ENCODE results near the gene CCL28. TPM values are rescaled to one million over a fixed set of nuclear protein-coding genes. Genes with fewer than 3 reads are reported as not detected.
"Not testable (repeated sequence)": the region's sequence is repeated elsewhere in the genome, so short reads cannot be mapped to it uniquely, and the experiment has no call there.

CCL28 gene
- total RNA-seq, 1 experiment from 2014 or later, result not detected

DNA sequence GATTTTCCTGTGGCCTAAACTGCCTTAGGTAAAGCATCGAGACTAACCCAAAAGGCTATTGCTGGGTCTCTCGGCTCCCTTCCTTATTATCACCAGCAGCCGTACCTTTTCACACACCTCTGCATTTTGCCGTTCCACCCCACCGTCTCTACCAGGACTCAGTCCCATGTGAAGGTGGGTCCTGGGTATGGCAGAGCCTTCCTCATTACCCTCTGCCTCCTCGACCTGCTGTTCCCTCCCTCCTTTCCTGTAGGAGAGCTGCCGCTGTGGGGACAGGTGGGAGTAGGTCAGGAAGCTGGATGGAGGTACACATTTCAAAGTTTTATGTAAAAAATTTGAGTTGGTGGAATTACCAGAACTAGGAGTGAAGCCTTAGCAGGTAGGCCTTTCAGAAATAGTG lies 1.8 kb downstream of the CCL28 start:
- DNase-seq (ENCODE audit: low read depth), result no peak

DNA sequence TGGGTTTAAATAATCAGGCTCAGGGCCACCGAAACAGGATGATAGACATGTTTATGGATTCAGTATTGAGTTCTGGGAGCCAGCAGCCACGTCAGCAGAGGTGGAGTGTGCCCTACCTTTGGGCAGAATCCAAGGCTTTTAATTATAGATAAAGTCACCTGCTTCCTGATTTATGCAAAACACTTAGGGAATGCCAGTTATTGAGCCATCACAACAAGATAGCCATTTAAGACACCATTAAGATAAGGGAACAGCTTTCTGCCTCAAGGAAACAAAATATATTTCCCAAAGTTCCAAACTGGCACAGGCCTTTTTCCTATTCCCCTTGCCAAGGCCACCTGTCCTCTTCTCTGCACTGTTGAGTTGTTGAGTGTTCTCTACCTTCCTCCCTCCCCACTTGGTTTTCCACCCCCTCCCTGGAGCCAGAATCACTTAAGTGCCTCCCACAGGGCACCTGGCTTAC lies 2.4 kb downstream of the CCL28 start:
- no peak for DNase-seq (ENCODE audit: low read depth)

DNA sequence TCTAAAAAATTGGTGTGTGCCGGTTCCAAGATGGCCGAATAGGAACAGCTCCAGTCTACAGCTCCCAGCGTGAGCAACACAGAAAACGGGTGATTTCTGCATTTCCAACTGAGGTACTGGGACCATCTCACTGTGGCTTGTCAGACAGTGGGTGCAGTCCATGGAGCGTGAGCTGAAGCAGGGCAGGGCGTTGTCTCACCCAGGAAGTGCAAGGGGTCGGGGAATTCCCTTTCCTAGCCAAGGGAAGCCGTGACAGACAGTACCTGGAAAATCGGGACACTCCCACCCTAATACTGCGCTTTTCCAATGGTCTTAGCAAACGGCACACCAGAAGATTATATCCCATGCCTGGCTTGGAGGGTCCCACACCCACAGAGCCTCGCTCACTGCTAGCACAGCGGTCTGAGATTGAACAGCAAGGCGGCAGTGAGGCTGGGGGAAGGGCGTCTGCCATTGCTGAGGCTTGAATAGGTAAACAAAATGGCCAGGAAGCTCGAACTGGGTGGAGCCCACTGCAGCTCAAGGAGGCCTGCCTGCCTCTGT lies 9.6 kb downstream of the CCL28 start:
- not testable (repeated sequence) for DNase-seq (ENCODE audit: low read depth)

DNA sequence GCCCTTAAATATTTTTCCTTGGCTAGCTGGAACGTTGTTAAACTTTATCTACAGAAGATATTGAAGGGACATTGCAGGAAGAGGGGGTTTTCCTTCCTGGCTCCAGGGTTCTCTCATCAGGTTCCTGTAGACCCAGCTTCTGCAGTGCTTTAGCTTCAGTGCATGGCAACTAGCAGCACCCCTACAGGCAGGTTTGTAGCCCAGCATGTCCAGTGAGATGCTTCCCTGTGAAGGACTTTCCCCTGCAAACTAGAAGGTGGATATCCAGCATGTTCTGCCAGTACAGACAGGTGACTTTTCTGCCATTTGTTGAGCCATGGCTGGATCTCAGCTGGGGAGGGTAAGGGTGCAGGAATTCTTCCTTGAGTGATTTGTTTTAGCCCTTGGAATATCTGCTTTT lies 10.4 kb downstream of the CCL28 start:
- DNase-seq (ENCODE audit: low read depth), result peak; percentile 22

DNA sequence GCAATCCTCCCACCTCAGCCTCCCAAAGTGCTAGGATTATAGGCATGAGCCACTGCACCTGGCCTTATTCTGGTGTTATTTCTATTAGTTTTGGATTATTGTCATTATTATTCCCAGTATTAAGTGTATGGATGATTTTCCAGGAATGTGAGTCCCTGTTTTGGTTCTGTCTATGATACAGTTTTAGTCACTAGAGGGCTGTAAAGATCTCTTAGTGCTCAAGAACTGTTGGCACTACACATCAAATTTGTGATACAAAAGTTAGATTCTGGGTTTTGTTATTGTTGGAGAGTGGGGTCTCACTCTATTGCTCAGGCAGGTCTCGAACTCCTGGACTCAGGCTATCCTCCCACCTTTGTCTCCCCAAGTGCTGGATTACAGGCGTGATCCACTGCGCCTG lies 12.1 kb downstream of the CCL28 start:
- peak; percentile 24 for DNase-seq (ENCODE audit: low read depth)

DNA sequence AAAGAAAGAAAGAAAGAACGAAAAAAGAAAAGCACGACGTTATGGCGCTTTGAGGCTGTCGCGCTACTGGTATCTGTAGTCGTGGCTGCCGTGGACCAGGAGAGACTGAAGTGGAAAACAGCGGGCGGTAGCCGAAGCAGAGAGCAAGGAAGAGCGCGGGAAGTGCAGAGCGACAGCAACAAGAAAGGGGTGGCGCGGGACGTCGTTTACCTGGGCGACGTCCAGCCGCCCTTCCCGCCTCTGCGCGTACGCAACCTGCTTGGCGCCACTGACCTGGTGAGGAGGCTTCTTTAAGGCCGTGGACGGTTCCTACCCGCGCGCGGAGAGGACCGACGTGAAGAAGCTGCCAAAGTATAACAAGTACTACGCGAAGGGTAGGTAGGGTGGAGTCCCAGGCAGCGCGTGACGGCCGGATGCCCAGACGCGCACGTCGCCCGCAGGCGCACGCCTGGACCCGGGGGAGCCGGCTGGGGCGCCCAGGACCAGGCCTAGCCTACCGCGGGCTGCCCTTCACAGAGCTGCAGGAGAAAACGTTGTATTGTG lies 15.4 kb downstream of the CCL28 start:
- no peak for DNase-seq (ENCODE audit: low read depth)

DNA sequence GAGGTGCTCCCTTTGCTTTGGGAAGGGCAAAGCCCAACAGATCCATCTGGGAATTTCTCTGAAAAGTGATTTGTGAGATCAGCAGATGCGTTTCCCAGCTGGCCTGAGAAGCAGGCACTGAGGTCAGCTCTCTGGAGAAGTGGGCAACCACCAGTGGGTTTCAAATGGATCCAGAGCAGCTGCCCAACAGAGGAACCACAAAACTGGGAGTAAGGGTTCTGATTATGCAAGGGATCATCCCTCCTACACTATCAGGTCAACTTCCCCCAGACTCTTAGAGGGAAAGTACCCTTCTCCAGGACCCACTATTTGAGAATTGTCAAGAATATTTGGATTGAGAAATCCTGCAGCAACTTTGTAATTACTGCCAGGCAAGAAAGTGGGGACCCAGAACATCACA lies 21.7 kb downstream of the CCL28 start:
- no peak for DNase-seq (ENCODE audit: low read depth)

DNA sequence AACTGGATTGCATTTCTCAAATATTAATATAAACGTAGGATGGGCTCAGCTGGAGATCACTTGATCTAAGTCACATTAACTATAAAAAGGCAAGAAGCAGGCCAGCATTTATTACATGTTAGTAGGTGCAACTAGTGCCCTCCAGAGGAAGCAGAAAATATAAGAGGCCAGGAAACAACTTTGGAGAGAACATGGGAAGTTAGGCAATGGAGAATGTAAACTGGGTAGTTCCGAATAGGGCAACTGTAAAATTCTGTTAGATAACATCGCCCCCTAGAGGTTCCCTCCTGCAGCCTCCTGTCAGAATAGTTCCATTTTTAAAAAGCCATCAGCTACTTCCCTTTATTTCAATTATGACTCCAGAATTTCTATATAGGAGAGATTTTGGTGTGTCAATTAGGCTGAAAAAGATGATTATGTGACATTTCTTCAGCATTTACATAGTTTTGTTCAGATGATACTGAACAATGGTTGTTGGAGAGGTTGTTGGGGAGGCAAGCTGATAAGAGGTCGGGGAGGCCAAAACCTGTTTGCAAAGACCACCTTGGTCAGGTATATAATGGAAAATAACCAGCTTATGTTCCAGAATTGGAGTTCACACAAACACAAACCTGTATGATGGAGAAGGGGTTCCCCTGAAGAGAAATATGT lies 22.4 kb downstream of the CCL28 start:
- peak; percentile 91 for DNase-seq (ENCODE audit: low read depth)

DNA sequence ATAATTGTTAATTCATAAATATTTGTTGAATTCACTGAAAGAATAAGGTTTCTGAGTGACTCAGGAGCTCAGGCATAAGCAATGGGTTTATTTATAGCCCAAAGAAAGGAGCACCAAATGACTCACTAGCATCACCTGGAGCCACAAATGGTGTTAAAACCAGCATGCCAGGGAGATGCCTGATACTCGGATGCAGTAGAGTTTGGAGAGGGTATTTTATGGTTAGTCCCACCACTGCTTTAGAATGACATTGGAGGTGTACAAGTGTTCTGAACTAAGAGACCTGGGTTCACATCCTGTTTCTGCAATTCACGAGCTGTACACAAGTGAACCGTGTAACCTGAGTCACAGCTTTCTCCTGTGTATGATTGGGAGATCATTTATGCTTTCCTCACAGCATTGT lies 25.2 kb downstream of the CCL28 start:
- peak; percentile 50 for DNase-seq (ENCODE audit: low read depth)

DNA sequence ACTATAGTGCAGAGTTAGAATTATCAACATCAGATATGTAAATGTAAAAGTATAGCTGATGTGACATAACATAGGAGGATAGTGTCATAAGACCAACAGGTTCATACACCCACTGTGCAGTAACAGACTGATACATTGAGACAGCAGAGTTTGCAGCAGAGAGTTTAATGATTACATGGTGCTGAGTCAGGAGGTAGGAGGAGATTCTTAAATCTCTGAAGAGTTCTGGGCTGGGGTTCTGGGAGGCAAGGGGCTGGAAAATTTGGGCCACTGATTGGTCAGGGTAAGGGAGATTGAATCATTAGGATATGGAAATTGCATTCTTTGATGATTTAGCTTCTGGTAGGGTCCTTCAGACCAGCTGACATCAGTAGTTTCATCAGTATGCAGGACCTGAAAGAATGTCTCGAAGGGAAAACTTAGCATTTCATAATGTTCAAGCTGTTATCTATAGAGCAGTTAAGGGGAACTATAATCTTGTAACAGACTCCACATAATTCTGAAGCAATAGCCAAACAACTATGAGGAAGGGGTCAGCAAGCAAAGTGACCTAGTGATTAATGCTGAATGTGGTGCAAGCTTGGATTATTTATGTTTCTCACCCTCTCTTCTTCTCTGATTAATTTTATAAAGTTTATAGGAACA lies 35.6 kb downstream of the CCL28 start:
- no peak for DNase-seq (ENCODE audit: low read depth)

DNA sequence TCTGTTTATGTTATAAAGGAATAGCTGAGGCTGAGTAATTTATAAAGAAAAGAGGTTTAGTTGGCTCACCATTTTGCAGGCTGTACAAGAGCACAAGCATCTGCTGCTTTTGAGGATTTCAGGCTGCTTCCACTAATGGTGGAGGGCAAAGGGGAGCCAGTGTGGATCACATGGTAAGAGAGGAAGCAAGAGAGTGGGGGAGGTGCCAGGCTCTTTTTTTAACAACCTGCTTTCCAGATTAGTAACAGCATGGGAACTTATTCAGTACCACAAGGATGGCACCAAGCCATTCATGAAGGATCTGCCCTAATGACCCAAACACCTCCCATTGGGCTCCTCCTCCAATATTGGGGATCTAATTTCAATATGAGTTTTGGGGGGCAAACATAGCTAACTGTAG lies 40.4 kb downstream of the CCL28 start:
- DNase-seq (ENCODE audit: low read depth), result no peak

DNA sequence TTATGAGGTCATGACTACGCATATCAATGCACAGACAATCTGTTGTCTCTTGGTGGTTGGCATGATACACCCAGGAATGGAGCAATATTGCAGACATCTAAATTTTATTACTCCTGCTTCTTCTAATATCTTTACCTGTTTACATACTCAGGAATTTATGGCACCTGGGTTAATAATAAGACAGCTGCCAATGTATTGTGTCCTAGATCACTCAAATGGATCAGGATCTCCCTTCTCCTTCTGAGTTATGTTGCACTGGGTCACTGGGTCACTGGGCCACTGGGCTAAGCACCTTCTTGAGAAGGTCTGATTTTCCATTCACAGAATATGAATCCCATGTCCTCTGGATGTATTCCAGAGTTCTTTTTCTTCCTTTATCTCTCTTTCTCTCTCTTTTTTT lies 41.8 kb downstream of the CCL28 start:
- no peak for DNase-seq (ENCODE audit: low read depth)

DNA sequence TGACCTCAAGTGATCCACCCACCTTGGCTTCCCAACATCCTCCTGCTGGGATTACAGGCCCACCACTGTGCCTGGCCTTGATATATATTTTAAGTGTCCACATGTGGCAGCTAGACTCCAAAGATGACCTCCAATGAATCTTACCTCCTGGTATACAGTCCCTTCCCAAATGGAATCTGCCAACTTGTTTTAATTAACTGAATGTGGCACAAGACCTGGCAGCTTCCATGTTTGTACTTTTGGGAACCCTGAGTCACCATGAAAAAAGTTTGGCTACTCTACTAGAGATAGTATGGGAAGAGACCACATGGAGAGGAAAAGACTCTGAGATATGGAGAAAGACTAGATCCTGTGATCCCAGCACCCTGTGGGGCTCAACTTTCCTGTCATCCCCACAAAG lies 42.5 kb downstream of the CCL28 start:
- no peak for DNase-seq (ENCODE audit: low read depth)

DNA sequence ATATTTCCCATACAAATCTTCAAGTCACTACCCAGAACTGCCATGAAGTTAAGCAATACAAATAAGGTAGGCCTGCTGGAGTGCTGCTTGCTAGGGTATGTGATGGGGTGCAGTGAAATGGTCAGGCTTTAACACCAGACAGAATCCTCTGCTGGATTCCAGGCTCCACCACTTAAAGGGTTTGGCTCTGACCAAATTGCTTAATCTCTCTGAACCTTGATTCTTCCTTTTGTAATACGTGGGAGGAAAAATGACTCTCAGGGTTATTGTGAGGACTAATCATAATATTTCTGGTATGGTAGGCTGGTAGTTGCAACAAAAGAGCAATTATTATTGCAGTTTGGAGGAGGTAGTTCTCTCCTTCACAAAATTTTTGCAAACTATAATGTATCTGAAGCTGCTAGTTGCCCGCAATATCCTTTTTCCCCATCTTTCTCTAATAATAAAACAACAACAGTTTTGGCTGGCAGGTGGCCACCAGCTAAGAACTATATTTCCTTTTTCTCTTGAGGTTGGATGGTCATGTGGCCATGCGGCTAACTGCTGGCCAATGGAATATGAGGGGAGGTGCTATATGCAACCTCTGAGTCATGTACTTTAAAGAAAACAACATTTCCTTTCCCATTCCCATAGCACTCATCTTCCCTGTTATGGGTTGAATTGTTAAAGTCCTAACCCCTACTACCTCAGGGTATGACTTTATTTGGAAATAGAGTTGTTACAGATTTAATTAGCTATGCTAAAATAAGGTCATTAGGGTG lies 44.1 kb downstream of the CCL28 start:
- no peak for DNase-seq (ENCODE audit: low read depth)

DNA sequence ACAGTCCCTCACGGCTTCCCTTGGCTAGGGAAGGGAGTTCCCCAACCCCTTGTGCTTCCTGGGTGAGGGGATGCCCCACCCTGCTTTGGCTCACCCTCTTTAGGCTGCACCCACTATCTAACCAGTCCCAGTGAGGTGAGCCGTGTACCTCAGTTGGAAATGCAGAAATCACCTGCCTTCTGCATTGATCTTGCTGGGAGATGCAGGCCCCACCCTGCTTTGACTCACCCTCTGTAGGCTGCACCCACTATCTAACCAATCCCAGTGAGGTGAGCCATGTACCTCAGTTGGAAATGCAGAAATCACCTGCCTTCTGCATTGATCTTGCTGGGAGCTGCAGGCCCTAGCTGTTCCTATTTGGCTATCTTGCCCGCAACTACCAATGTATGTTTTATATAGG lies 44.7 kb downstream of the CCL28 start:
- DNase-seq (ENCODE audit: low read depth), result no peak

DNA sequence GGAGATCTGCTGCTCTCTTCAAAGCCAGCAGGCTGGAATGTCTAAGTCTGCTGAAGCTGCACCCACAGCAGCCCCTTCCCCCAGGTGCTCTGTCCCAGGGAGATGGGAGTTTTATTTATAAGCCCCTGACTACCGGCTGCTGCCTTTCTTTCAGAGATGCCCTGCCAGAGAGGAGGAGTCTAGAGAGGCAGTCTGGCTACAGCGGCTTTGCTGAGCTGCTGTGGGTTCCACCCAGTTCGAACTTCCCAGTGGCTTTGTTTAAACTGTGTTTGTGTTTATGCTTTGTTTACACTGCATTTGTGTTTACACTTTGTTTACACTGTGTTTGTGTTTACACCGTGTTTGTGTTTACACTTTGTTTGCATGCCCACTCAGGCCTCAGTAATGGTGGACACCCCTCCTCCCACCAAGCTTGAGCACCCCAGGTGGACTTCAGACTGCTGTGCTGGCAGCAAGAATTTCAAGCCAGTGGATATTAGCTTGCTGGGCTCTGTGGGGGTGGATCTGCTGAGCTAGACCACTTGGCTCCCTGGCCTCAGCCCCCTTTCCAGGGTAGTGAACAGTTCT lies 45.4 kb downstream of the CCL28 start:
- DNase-seq (ENCODE audit: low read depth), result not testable (repeated sequence)

DNA sequence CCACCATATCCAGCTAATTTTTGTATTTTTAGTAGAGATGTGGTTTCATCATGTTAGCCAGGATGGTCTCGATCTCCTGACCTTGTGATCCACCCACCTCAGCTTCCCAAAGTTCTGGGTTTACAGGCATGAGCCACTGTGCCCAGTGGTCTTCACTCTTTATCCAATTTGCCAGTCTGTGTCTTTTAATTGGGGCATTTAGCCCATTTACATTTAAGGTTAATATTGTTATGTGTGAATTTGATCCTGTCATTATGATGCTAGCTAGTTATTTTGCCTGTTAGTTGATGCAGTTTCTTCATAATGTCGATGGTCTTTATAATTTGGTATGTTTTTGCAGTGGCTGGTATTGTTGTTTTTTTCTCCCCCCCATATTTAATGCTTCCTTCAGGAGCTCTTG lies 47.0 kb downstream of the CCL28 start:
- not testable (repeated sequence) for DNase-seq (ENCODE audit: low read depth)

DNA sequence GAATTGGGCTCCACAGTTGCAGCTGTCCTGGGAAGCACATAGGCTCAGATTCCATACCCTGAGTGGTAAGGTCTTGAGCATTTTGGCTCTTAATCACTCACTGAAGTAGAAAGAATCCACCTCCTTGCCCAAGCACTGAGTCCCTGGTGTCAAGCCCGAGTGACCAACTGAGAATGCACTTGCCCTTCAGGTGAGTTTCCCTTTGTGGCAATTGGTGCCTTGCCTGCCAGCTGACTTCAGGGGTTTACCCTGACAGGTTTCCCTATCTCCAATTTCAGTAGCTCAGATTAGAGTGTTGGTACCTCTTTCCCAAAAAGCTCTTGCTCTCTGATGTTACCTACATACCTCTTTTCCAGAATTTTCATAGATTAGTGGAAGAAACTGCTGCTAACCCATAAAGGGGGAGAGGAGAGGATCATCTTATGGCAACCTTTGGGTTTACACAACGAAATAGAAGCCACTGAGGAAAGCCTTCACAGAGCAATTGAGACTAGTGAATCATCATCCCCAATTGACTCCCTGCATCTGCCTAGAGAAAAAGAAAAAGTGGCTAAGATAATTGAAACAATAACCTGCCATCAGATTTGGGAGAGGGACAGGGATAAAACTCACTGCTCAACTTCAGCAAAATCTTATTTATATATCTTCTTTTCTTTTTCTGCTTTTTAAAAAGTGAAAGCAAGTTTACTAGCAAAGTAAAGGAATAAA lies 48.6 kb downstream of the CCL28 start:
- no peak for DNase-seq (ENCODE audit: low read depth)

DNA sequence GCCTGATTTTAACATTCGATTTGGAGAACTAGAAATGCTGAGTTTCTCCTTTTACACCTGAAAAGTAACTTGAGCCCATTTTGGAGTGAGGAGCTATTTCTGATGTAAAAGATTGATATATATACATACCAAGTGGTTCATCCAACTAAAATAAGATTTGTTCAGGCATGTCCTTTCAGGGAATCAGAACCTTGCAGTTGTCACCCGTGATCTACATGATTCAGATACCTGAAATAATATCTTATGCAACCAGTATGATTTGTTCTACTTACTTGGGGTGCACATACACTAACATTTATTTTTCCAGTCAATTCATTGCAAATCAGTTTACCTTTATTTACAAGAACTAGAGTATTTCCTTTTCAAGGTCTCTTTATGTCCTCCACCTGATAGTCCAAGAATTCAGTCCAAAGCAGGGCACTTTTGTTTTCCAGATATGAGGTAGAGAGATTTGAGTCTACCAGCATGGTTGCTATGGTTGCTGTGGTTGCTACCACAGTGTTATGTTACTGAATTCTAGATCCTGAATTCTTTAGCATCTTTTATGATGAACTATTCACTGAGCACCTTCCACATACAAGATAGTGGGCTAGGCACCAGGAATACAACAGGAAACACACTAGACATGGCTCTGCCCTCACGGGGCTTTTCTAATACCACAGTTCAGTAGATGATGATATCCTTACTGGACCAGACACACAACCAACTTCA lies 49.3 kb downstream of the CCL28 start:
- no peak for DNase-seq (ENCODE audit: low read depth)

DNA sequence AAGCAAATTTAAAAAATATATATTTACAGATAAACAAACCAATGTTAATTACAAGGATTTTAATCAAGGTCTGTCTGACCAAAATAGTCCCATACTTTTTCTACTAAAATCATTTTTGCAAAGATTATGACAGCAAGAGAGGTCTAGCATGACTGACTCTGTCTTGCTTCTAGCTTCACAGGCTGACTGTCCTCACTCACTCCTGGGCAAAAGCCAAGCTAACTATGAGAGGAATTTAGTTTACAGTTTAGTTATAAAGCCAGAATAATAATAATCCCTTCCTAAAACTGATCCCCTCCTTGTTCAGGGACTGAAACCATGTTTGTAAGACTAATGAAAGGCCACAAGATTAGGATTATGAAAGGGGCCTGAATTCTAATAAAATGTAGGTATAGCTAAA lies 53.5 kb downstream of the CCL28 start:
- no peak for DNase-seq (ENCODE audit: low read depth)

DNA sequence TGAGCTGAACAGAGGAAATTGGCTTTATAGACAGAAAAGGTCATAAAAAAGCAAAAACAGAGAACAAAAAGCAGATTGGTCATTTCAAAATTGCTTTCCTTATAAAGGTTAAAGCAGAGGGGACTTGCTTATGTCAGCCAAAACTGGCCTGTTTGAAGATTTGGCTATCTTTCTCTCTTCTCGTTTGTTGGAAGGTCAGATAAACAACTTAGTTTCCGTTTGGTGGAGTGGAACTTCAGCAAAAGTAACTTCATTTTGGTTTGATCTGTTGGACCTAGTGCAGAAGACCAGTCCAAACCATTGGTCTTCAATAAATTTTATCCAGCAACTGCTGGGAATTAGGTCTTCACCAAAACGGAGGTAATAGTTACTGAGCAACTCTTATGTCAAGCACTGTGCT lies 53.9 kb downstream of the CCL28 start:
- DNase-seq (ENCODE audit: low read depth), result no peak
